Measurements from ENCODE around the gene CHM.

Gene CHM

GRCh38 chrX:86061407-86061806 is 14.0 kb upstream of the CHM start:
- no peaks in the 10 kb centered on the region for H3K27me3 ChIP-seq (ENCODE audit: low read length)
- H3F3A ChIP-seq (ENCODE audit: insufficient read depth) = no peaks in the 10 kb centered on the region
- H3K9me3 ChIP-seq (ENCODE audit: insufficient read depth, low read length) = no peaks in the 10 kb centered on the region
- H3K4me3 ChIP-seq (ENCODE audit: insufficient read depth, low read length, poor library complexity, severe bottlenecking) = no peak overlapping the region
- no peaks in the 10 kb centered on the region for H4K20me1 ChIP-seq (ENCODE audit: low read depth, low read length)
- TF ChIP-seq EZH2phosphoT487 (conservative IDR thresholded peaks at IDR 0.05; ENCODE audit: low read length) = no peak
- TF ChIP-seq CTCF (IDR thresholded peaks at IDR 0.05; ENCODE audit: insufficient read depth, low read length, poor library complexity, severe bottlenecking) = no peak
- no peak overlapping the region for H2AFZ ChIP-seq (ENCODE audit: low read depth, low read length, severe bottlenecking)
- no peak overlapping the region for H3K27ac ChIP-seq (ENCODE audit: low read depth, low read length)
- no peaks in the 10 kb centered on the region for H3K9me2 ChIP-seq (replicated peaks; ENCODE audit: insufficient read depth, low read length)
- H3K4me2 ChIP-seq (ENCODE audit: low read depth, low read length, poor library complexity, severe bottlenecking) = no peak overlapping the region
- no peak overlapping the region for H3K9ac ChIP-seq (ENCODE audit: low read length)
- H3K79me2 ChIP-seq (ENCODE audit: insufficient read depth, low read length) = no peaks in the 10 kb centered on the region
- H3K36me3 ChIP-seq (ENCODE audit: low read length) = no peaks in the 10 kb centered on the region

GRCh38 chrX:86051741-86052140 is 4.4 kb upstream of the CHM start:
- Histone ChIP-seq H2AFZ (ENCODE audit: low read depth, low read length, severe bottlenecking) (no peak overlapping the region), H3K4me3 (ENCODE audit: insufficient read depth, low read length, poor library complexity, severe bottlenecking) (no peak overlapping the region), H3K9me3 (ENCODE audit: insufficient read depth, low read length) (no peaks in the 10 kb centered on the region), H3K36me3 (ENCODE audit: low read length) (no peaks in the 10 kb centered on the region), H3K79me2 (ENCODE audit: insufficient read depth, low read length) (peaks cover 6% of the 10 kb centered on the region; the same call in 1 of the 2 replicates), H4K20me1 (ENCODE audit: low read depth, low read length) (no peaks in the 10 kb centered on the region), H3K4me2 (ENCODE audit: low read depth, low read length, poor library complexity, severe bottlenecking) (no peak overlapping the region), H3K27ac (ENCODE audit: low read depth, low read length) (no peak overlapping the region), H3K9ac (ENCODE audit: low read length) (no peak overlapping the region), H3K9me2 (replicated peaks; ENCODE audit: insufficient read depth, low read length) (no peaks in the 10 kb centered on the region), H3K27me3 (ENCODE audit: low read length) (no peaks in the 10 kb centered on the region), H3F3A (ENCODE audit: insufficient read depth) (no peaks in the 10 kb centered on the region)
- TF ChIP-seq CTCF (IDR thresholded peaks at IDR 0.05; ENCODE audit: insufficient read depth, low read length, poor library complexity, severe bottlenecking) = no peak
- no peak for TF ChIP-seq EZH2phosphoT487 (conservative IDR thresholded peaks at IDR 0.05; ENCODE audit: low read length)

GRCh38 chrX:86047936-86048280 is 550 bp upstream of the CHM start:
- no peaks in the 10 kb centered on the region for H3K27me3 ChIP-seq (ENCODE audit: low read length)

More at GRCh38 chrX:86047936-86048280, 550 bp upstream of the CHM start:
- no peaks in the 10 kb centered on the region; the same call in 1 of the 2 replicates for H3F3A ChIP-seq (ENCODE audit: insufficient read depth)
- H3K9me2 ChIP-seq (replicated peaks; ENCODE audit: insufficient read depth, low read length) = no peaks in the 10 kb centered on the region
- H2AFZ ChIP-seq (ENCODE audit: low read depth, low read length, severe bottlenecking) = peak overlapping the region; percentile 97
- H3K4me3 ChIP-seq (ENCODE audit: insufficient read depth, low read length, poor library complexity, severe bottlenecking) = no peak overlapping the region
- peak overlapping the region; percentile 81 for H3K4me2 ChIP-seq (ENCODE audit: low read depth, low read length, poor library complexity, severe bottlenecking)
- TF ChIP-seq EZH2phosphoT487 (conservative IDR thresholded peaks at IDR 0.05; ENCODE audit: low read length) (no peak), CTCF (IDR thresholded peaks at IDR 0.05; ENCODE audit: insufficient read depth, low read length, poor library complexity, severe bottlenecking) (no peak)
- H3K79me2 ChIP-seq (ENCODE audit: insufficient read depth, low read length) = peaks cover 43% of the 10 kb centered on the region
- H3K27ac ChIP-seq (ENCODE audit: low read depth, low read length) = no peak overlapping the region
- no peaks in the 10 kb centered on the region for H3K36me3 ChIP-seq (ENCODE audit: low read length)
- H3K9ac ChIP-seq (ENCODE audit: low read length) = no peak overlapping the region
- H3K9me3 ChIP-seq (ENCODE audit: insufficient read depth, low read length) = no peaks in the 10 kb centered on the region
- H4K20me1 ChIP-seq (ENCODE audit: low read depth, low read length) = no peaks in the 10 kb centered on the region
